ENCODE measurements around the gene IL37.

- TF ChIP-seq CTCF (IDR thresholded peaks at IDR 0.05) (no peak), POLR2A (IDR thresholded peaks at IDR 0.05) (no peak)
These were observed 39.8 kb upstream of the IL37 start for GRCh38 chr2:112870841-112871835.

All from prostate gland (tissue), 2 donors.